Activated CD8-positive, alpha-beta memory T cell treated with anti-CD3 and anti-CD28 coated beads, Interleukin-2, amount 50 U/mL, for 4 hours (primary cell): ENCODE measurements around the gene SIGLEC6.

Source experiments
- DNase-seq: peaks from one replicate; pipeline ENCODE4 v3.0.0-alpha.2; 2020

Gene SIGLEC6

DNA sequence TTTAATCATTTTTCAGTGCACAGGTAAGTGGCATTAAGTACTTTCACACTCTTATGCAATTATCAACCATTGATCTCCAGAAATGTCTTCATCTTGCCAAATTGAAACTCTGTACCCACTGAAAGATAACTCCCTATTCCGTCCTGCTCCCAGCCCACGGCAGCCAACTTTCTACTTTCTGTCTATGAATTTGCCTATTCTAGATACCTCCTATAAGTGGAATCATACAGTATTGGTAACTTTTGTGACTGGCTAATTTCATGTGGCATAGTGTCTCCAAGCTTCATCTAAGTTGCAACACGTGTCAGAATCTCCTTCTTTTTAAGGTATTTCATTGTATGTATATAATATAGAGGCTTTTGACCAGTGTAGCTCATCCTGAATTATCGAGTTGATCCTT is 58.9 kb downstream of the SIGLEC6 start:
- no peak for DNase-seq

DNA sequence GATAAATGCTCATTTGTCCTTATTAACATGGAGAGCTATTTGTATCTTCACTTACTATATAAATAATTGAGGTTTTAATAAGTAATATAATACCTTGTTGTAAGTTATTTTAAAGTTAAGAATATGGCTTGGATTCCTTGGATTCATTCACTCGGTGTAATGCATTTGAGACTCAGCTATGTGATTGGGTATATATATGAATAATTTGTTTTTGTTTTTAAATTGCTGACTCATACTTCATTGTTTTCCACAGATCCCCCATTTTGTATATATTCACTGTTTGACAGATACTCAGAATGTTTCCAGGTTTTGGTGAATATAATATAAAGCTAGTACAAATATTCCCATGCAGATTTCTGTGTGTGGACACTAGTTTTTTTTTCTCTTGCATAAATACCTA is 59.9 kb downstream of the SIGLEC6 start:
- no peak for DNase-seq

DNA sequence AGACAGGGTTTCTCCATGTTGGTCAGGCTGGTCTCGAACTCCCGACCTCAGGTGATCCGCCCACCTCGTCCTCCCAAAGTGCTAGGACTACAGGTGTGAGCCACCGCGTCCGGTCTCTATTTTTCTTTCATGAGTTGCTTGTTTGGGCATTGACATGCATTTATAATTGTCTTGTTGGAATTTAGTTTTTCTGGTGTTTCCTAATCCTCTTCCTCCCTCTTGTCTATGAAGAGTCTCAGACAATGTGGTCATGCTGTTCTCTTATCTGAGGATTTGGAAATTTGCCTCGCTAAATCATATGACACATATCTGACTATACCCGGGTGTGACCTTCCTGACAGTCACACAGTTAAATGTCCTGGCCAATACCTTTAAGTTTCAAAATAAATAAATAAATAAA is 60.5 kb downstream of the SIGLEC6 start:
- no peak for DNase-seq

DNA sequence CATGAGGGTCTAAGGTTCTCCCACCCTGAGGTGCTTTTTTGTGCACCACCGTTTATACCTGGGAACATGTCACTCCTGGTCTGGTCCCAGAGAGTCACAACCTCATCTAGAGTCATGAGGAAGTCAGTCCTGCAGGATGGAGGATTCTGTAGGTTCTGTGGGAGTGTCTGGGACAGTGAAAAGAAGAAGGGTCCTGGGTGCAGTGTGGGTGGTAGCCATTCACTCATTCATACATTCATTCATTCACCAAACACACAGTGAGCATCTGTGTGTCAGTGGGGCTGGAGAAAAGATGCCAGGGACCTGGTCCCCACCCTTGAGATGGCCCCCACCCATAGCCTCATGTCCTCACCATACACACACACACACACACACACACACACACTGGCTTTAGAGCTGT is 61.8 kb downstream of the SIGLEC6 start:
- no peak for DNase-seq

DNA sequence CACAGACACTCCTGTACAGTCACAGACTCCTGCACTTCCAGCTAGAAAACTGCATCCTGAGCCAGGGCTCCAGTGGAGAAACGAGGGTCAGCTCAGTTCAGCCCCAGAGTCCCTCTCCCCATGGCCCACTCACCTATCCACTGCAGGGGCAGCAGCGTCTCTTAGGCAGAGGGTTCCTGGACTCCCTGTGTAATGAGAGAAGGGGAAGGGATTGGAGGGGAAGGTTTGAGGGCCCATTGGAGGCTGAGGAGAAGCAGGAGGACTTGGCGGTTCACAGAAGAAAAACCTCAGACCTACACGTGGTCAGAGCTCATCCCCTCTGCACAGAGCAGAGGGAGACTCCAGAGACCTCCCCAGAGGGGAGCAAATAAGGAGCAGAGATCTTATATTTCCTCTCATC is 62.3 kb downstream of the SIGLEC6 start:
- DNase-seq, result no peak

DNA sequence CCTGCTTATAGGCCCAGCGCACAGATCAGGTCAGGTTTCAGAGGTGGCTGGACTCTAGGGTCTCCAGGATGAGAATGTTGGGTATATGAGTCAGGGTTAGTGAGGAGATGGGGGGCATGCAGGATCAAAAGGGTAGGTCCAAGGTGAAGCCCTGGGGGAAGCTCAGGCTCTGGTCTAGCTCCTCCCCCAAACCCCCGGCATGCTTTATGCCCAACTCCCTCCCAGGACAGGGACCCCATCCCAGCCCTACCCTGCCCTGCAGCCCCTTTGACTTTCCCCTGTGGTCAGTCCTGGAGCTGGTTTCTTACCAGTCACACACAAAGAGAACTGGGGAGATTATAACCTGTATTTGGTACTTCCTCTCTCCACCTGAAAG is 62.9 kb downstream of the SIGLEC6 start:
- DNase-seq, result no peak

DNA sequence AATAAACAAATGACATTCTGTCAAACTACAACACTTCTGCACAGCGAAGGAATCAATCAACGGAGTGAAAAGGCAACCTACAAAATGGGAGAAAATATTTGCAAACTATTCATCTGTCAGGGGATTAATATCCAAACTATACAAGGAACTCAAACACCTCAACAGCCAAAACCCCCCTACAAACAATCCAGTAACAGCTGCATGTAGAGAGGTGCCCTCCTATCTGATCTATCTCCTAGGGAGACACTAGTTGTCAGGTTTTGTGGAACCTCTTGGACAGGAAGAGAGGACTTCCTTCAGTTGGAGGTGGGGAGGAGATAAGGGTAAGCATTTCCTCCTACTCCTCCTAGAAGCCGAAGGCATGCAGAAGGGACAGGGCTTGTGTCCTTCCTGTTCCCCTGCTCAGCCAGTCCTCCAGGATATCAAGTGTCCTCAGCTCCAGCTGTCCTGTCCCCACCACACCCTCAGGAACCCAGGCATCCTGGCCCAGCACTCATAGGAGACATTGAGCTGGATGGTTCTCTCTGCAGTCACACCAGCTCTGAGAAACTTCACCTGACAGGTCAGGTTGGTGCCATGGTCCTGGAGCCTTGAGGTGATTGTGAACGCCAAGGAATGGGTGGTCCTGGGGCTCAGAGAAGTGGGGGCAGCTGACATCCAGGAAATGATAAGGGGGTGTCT is 63.5 kb downstream of the SIGLEC6 start:
- DNase-seq, result no peak
